ENCODE measurements around the gene LMF1. TPM values are rescaled to one million over a fixed set of nuclear protein-coding genes. Genes with fewer than 3 reads are reported as not detected.

The LMF1 gene
- total and polyA plus RNA-seq, 2 of the 8 experiments (the other 6 are each of a cell fraction or from before 2014, with no cell fraction given): 3.5 to 9.1 TPM

DNA sequence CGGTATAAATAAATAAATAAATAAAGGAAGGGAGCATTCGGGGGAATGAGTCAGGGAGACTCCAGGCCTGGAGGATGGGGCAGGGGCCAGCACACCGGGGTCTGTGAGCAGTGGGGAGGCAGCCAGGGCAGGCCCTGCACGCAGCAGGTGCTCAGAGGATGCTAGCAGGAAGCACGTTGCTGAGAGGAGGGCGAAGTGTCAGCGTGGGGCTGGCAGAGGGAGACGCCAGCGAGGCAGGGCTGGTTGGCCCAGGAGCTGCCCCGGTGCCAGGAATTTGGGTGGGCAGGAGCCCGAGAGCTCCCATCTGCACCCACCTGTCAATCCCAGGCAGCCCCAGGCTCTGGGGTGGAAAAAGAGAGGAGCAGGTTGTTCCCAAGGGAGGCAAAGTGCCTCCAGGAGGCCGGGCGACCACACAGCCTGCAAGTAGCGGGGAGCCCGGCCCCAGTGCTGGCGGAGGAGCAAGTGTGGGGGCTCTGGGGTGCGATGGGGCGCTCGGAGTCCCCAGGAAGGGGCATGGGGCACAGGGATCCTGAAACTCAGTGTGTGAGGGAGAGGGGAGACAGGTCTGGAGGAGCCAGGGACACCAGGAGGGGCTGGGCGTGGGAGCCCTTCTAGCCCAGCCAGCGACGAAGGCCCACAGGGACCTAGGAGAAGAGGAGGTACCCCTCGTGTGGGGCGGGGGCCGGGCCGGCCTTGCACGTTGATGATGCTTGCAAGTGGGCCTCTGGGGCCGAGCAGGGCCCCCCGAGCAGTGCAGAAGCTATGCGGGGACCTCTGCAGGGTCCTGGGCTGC, 38.8 kb upstream of the LMF1 start:
- no peak overlapping the region for H3K56ac ChIP-seq (replicated peaks; ENCODE audit: insufficient read length, low read depth, low read length)
- no peak for TF ChIP-seq TAF7 (optimal IDR thresholded peaks at IDR 0.05; ENCODE audit: borderline replicate concordance, low read depth, low read length)
- TF ChIP-seq CBX5 (IDR thresholded peaks at IDR 0.05; ENCODE audit: low read depth, low read length): no peak
- TF ChIP-seq KDM5A (IDR thresholded peaks at IDR 0.05; ENCODE audit: low read length): no peak
- no peak for TF ChIP-seq EP300 (IDR thresholded peaks at IDR 0.05; ENCODE audit: borderline replicate concordance in 1 of 2, low read depth in 2 of 2, low read length in 2 of 2)
- no peak for TF ChIP-seq SIX5 (IDR thresholded peaks at IDR 0.05; ENCODE audit: low read depth, low read length)
- no peak for TF ChIP-seq ASH2L (IDR thresholded peaks at IDR 0.05; ENCODE audit: low read length)
- no peak for TF ChIP-seq TBP (IDR thresholded peaks at IDR 0.05; ENCODE audit: low read depth, low read length)
- TF ChIP-seq SUZ12 (IDR thresholded peaks at IDR 0.05; ENCODE audit: low read length): no peak
- no peak overlapping the region for H3K23ac ChIP-seq (ENCODE audit: insufficient read length)
- ChIA-PET CTCF (ENCODE audit: partially characterized antibody) (no interaction called here), POLR2A (ENCODE audit: partially characterized antibody) (no interaction called here)
- no peak overlapping the region for H2BK20ac ChIP-seq (ENCODE audit: low read length)
- H3K27me3 ChIP-seq (replicated peaks in 1 of 4; ENCODE audit: control insufficient read depth in 3 of 4, extremely low read depth in 1 of 4, insufficient read depth in 3 of 4, low read length in 3 of 4): no peaks in the 10 kb centered on the region
- no peak overlapping the region for H3K18ac ChIP-seq (ENCODE audit: extremely low read depth, low read length)
- H3K9me3 ChIP-seq (ENCODE audit: insufficient read depth in 2 of 2, low read depth in 1 of 2, low read length in 1 of 2): no peaks in the 10 kb centered on the region
- H3K4ac ChIP-seq (replicated peaks; ENCODE audit: insufficient read length, low read depth, low read length): no peak overlapping the region
- no peaks in the 10 kb centered on the region for H3K79me1 ChIP-seq (ENCODE audit: low read depth, low read length)
- H3K14ac ChIP-seq (ENCODE audit: insufficient read length): no peak overlapping the region
- 95% methylated on average over 20 of the region's 30 CpGs; no CpG with 5 or more reads in 1 of the 2 experiments for WGBS, 2 experiments (ENCODE audit: extremely low coverage in 1 of 2, insufficient coverage in 1 of 2, insufficient read length in 1 of 2, insufficient replicate concordance in 2 of 2, low coverage in 1 of 2, low lambda C conversion rate in 2 of 2, missing lambda C conversion rate in 1 of 2)
- no peak overlapping the region for H3K27ac ChIP-seq (ENCODE audit: low read depth, low read length)
- H2AFZ ChIP-seq (ENCODE audit: low read length): no peak overlapping the region
- no peak for FAIRE-seq
- H2BK5ac ChIP-seq (ENCODE audit: low read depth, low read length): no peak overlapping the region
- no peak overlapping the region for H3K9ac ChIP-seq (replicated peaks in 1 of 4; ENCODE audit: extremely low read depth in 1 of 4, low read depth in 3 of 4, low read length in 3 of 4)
- no peak overlapping the region for H2BK15ac ChIP-seq (ENCODE audit: low read length)
- no peaks in the 10 kb centered on the region for H3K79me2 ChIP-seq (ENCODE audit: control insufficient read depth in 1 of 2, insufficient read depth in 2 of 2, low read length in 2 of 2)
- DNase-seq (ENCODE audit: low read depth in 1 of 2, low spot score in 2 of 2): no peak
- no peak overlapping the region for H3K4me3 ChIP-seq (ENCODE audit: extremely low read depth in 1 of 4, insufficient read depth in 2 of 4, low read depth in 3 of 4, low read length in 4 of 4)
- no peak overlapping the region for H2BK120ac ChIP-seq (replicated peaks; ENCODE audit: low read depth, low read length)
- H3K36me3 ChIP-seq (ENCODE audit: control insufficient read depth in 2 of 4, insufficient read depth in 4 of 4, low read length in 3 of 4): no peaks in the 10 kb centered on the region
- no peaks in the 10 kb centered on the region for H3K23me2 ChIP-seq (ENCODE audit: low read depth, low read length)
- H2AK5ac ChIP-seq (ENCODE audit: low read depth, low read length): no peak overlapping the region
- no peak overlapping the region; the same call in 1 of the 2 replicates for H4K8ac ChIP-seq (ENCODE audit: extremely low read depth, insufficient read depth, low read length)
- H3K4me1 ChIP-seq (replicated peaks in 1 of 4; ENCODE audit: control insufficient read depth in 3 of 4, insufficient read depth in 4 of 4, low read length in 3 of 4): 0 out of 7 replicates have a peak, but pooled peaks cover 0 to 2% (median 0%) of the 10 kb centered on the region in 4 experiments
- no peak overlapping the region for H4K91ac ChIP-seq (replicated peaks; ENCODE audit: insufficient read length, low read length)
- H4K5ac ChIP-seq (ENCODE audit: insufficient read length, low read depth, low read length): no peak overlapping the region
- H3K4me2 ChIP-seq (ENCODE audit: insufficient read depth in 1 of 2, low read depth in 2 of 2, low read length in 2 of 2): no peak overlapping the region
- H2BK12ac ChIP-seq (ENCODE audit: low read depth, low read length): no peak overlapping the region
- H4K20me1 ChIP-seq (replicated peaks in 1 of 2; ENCODE audit: control insufficient read depth in 1 of 2, insufficient read depth in 2 of 2, low read length in 2 of 2): no peaks in the 10 kb centered on the region

All from H1 (cell line).